Central memory CD8-positive, alpha-beta T cell (primary cell): ENCODE data around the gene NDUFA12.
"Not testable (repeated sequence)": the region's sequence is repeated elsewhere in the genome, so short reads cannot be mapped to it uniquely, and the experiment has no call there.

Experiments used
- ATAC-seq: fragments of 150-1000 bp; cut with Tn5 transposase; replicated peaks from 2 replicates; pipeline ENCODE4 v1.10.0; 2022; ENCODE audit warnings: mild to moderate bottlenecking, moderate FRiP score, moderate number of reproducible peaks; ENCODE audit not compliant: poor library complexity, severe bottlenecking; ENCODE audit errors: extremely low read depth
- DNase-seq, 2 donors: peaks; one replicate each; pipeline ENCODE4 v3.0.0; 2021; ENCODE audit warnings: low spot score in 2 of 2
- H3K27ac Mint-ChIP-seq: one replicate; pipeline ENCODE4 v1.8.0; 2022; ENCODE audit warnings: low read depth, mild to moderate bottlenecking, moderate library complexity, mixed read lengths
- H3K27me3 Mint-ChIP-seq: one replicate; pipeline ENCODE4 v1.8.0; 2022; ENCODE audit warnings: mixed read lengths
- H3K36me3 Mint-ChIP-seq: one replicate; pipeline ENCODE4 v1.8.0; 2022; ENCODE audit warnings: mild to moderate bottlenecking, moderate library complexity, mixed read lengths; ENCODE audit not compliant: insufficient read depth
- H3K4me1 Mint-ChIP-seq: one replicate; pipeline ENCODE4 v1.8.0; 2022; ENCODE audit warnings: mixed read lengths
- H3K4me3 Mint-ChIP-seq: one replicate; pipeline ENCODE4 v1.8.0; 2022; ENCODE audit warnings: mild to moderate bottlenecking, moderate library complexity, mixed read lengths
- H3K9me3 Mint-ChIP-seq: one replicate; pipeline ENCODE4 v1.8.0; 2022; ENCODE audit warnings: mixed read lengths

Gene NDUFA12

DNA sequence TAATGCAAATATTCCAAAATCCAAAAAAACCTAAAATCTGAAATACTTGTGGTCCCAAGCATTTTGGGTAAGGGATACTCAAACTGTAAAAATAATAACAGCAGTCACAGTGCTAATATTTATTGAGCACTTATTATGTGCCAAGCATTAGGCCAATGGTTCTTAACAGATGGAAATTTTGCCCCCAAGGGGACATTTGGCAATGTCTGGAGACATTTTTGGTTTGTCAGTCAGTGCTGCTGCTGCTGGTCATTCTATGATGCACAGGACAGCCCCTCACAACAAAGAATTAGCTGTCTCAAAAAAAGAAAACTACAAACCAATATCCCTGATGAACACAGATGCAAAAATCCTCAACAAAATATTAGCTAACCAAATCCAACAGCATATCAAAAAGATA is 5.8 kb downstream of the NDUFA12 start:
- Mint-ChIP-seq H3K4me3 (no peak overlapping the region), H3K36me3 (peaks cover 29% of the 10 kb centered on the region), H3K27ac (no peak overlapping the region), H3K4me1 (peaks cover 34% of the 10 kb centered on the region), H3K27me3 (no peaks in the 10 kb centered on the region), H3K9me3 (no peaks in the 10 kb centered on the region)
- ATAC-seq: no peak
- no peak for DNase-seq

DNA sequence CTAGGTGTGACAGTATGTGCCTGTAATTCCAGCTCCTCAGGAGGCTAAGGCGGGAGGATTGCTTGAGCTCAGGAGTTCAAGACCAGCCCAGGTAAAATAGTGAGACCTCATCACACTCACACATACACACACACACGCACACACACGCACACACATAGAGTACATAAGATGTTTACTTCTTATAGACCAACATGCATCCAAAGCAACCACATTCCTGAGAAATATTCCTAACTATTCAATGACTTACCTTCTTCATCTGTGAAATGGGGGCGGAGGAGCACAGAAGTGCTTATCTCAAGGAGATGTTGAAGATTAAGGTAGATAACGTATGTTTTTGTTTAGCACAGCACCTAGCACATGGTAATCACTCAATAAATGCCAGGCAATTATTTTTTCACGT is 6.4 kb downstream of the NDUFA12 start:
- Mint-ChIP-seq H3K4me3 (no peak overlapping the region), H3K36me3 (peaks cover 34% of the 10 kb centered on the region), H3K27ac (no peak overlapping the region), H3K9me3 (no peaks in the 10 kb centered on the region), H3K27me3 (no peaks in the 10 kb centered on the region), H3K4me1 (peaks cover 30% of the 10 kb centered on the region)
- DNase-seq (no peak), ATAC-seq (no peak)

DNA sequence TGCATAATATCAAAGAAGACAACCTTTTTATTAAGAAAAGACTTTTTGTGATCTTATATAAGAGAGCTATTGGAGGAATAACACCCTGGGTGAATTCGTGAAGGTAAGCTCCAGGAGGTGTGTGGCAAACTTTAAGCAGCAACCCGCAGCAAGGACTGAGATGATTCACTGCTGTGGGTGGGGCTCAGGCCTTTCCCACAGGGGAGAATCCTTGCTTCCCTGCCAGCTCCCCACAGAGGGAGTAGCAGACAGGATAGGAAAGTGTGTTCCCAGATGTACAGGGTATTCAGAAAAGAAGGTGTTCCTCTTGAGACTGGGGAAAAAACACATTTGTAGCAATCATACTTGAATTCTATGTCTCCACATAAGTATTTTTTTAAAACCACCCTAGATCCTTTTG is 9.2 kb downstream of the NDUFA12 start:
- Mint-ChIP-seq H3K4me1 (peaks cover 28% of the 10 kb centered on the region), H3K4me3 (no peak overlapping the region), H3K9me3 (no peaks in the 10 kb centered on the region), H3K27ac (peak overlapping the region; percentile 29), H3K36me3 (peaks cover 41% of the 10 kb centered on the region), H3K27me3 (no peaks in the 10 kb centered on the region)
- ATAC-seq: no peak
- no peak for DNase-seq

DNA sequence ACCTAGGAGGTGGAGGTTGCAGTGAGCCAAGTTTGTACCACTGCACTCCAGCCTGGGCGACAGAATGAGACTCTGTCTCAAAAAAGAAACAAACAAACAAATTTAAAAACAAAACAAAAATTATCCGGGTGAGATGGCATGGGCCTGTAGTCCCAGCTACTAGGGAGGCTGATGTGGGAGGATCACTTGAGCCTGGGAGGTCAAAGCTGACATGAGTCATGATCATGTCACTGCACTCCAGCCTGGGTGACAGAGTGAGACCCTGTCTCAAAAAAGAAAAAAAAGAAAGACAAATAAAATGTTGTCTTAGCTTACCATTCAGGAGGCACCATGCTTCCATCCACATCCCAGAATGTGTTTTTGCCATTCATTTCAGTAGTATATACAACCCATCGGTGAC is 9.6 kb downstream of the NDUFA12 start:
- H3K27me3 Mint-ChIP-seq, H3K4me3 Mint-ChIP-seq, DNase-seq, H3K9me3 Mint-ChIP-seq, ATAC-seq: not testable (repeated sequence)
- Mint-ChIP-seq H3K4me1 (peaks cover 28% of the 10 kb centered on the region), H3K36me3 (peaks cover 39% of the 10 kb centered on the region), H3K27ac (peak overlapping the region; percentile 29)

DNA sequence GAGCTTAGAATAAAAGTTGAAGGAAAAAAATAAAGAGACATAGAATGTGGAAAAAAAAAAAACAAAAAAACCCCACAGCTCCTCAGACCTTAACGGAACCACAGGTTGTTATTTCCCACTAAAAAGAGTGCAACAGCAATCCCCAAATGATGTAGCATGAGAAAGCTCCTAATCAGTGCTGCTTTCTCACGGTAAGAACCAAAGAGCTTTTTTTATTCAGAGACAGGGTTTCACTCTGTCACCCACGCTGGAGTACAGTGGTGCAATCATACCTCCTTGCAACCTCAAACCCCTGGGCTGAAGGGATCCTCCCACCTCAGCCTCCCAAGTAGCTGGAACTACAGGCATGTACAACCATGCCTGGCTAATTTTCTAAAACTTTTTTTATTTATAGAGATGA is 13.3 kb downstream of the NDUFA12 start:
- Mint-ChIP-seq H3K27ac (peak overlapping the region; percentile 9), H3K4me1 (peaks cover 35% of the 10 kb centered on the region)
- no peak for ATAC-seq

DNA sequence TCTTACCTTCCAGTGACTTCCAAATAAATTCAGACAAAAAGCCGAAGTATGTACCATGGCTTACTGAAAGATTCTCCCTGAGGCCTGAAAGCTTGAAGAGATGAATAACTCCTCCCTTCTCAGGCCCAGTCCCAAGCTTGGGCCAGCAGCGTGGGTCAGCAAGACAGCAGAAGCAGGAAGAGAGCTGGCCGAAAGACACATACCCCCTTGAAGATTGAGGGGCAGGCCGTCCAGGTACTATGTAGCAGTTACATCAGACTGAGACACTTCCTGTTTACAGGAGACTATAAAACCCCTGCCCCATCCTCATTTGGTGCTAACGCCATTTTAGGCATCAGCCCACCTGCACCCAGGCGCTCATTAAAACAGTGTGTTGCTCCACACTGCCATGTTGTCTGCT is 15.0 kb downstream of the NDUFA12 start:
- Mint-ChIP-seq H3K27ac (peak overlapping the region; percentile 30), H3K4me1 (peaks cover 40% of the 10 kb centered on the region), H3K4me3 (peak overlapping the region; percentile 2), H3K27me3 (no peaks in the 10 kb centered on the region), H3K9me3 (no peaks in the 10 kb centered on the region), H3K36me3 (peaks cover 29% of the 10 kb centered on the region)
- ATAC-seq: no peak
- no peak for DNase-seq

More for the DNA sequence above, 13.3 kb downstream of the NDUFA12 start:
- no peaks in the 10 kb centered on the region for H3K9me3 Mint-ChIP-seq
- DNase-seq: no peak
- H3K27me3 Mint-ChIP-seq: no peaks in the 10 kb centered on the region
- no peak overlapping the region for H3K4me3 Mint-ChIP-seq
- H3K36me3 Mint-ChIP-seq: peaks cover 31% of the 10 kb centered on the region

DNA sequence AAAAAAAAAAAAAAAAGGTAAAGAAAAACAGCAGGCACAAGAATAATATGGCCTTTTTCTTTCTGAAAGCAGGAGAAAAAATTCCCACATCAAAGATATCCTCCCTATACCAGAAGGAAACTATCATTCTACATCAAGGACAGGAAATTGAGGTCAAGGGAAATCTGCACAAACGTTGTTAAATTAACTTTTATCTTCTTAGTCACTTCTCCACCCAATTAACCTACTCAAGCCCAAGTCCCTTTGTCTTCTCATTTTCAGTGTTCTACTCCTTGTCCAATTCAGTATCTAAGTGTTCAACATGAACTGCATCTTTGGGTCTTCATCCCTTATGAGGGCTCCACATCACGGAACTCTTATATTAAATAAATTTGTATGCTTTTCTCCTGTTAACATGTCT is 15.7 kb downstream of the NDUFA12 start:
- no peak overlapping the region for H3K4me3 Mint-ChIP-seq
- ATAC-seq (peak; percentile 24), DNase-seq (no peak)
- peaks cover 24% of the 10 kb centered on the region for H3K36me3 Mint-ChIP-seq
- H3K27me3 Mint-ChIP-seq: no peaks in the 10 kb centered on the region
- peak overlapping the region; percentile 13 for H3K27ac Mint-ChIP-seq
- peaks cover 45% of the 10 kb centered on the region for H3K4me1 Mint-ChIP-seq
- H3K9me3 Mint-ChIP-seq: no peaks in the 10 kb centered on the region

DNA sequence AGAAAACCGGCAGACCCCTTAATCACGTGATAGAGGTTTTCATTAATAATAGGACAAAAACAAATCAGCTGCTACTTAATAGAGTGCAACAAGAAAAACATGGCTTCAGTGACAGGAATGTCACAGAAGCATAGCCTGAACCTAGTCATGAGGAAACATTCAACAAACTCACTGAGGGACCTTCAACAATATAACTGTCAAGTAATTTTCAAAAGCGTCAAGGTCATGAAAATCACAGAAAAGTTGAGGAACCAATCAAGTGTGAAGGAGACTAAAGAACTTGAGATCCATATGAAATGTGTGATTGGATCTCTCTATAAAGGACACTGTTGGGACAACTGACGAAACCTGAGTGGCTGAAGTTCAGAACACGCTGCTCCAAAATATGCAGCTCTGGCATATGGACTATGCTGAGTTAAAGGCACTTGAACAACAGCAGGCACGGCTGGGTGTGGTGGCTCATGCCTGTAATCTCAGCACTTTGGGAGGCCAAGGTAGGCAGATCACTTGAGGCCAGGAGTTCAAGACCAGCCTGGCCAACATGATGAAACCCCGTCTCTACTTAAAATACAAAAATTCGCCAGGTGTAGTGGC is 16.3 kb downstream of the NDUFA12 start:
- Mint-ChIP-seq H3K36me3 (peaks cover 21% of the 10 kb centered on the region), H3K4me3 (no peak overlapping the region), H3K4me1 (peaks cover 50% of the 10 kb centered on the region)

DNA sequence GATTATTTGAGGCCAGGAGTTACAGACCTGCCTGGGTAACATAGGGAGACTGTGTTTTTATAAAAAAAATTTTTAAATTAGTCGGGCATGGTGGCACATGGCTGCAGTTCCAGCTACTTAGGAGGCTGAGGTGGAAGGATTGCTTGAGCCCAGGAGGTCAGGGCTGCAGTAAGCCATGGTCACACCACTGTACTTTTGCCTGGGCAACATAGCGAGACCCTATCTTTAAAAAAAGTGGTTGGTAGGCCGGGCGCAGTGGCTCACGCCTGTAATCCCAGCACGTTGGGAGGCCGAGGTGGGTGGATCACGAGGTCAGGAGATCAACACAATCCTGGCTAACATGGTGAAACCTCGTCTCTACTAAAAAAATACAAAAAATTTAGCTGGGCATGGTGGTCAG is 18.4 kb downstream of the NDUFA12 start:
- peaks cover 50% of the 10 kb centered on the region for H3K4me1 Mint-ChIP-seq
- peaks cover 14% of the 10 kb centered on the region for H3K36me3 Mint-ChIP-seq
- not testable (repeated sequence) for H3K27me3 Mint-ChIP-seq, H3K9me3 Mint-ChIP-seq, H3K27ac Mint-ChIP-seq, ATAC-seq, H3K4me3 Mint-ChIP-seq, DNase-seq

More for the DNA sequence above, 16.3 kb downstream of the NDUFA12 start:
- no peaks in the 10 kb centered on the region for H3K27me3 Mint-ChIP-seq
- ATAC-seq (no peak), DNase-seq (no peak)
- no peaks in the 10 kb centered on the region for H3K9me3 Mint-ChIP-seq
- H3K27ac Mint-ChIP-seq: peak overlapping the region; percentile 13

DNA sequence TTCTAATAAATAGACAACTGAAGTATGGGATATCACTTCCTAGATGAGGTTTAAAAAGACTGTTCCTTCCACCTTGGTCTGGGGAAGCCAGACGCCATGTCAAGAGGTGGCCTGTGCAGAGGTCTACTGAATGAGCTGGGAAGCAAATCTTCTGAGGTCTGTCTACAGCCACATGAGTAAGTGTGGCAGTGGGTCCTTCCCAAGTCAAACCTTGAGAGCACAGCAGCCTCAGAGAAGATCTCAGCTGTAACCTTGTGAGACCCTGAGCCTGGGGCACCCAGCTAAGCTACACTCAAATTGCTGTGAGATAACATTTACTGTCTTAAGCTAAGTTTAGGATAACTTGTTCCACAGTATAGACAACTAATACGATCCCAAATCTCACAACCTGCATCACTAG is 20.2 kb downstream of the NDUFA12 start:
- Mint-ChIP-seq H3K9me3 (no peaks in the 10 kb centered on the region), H3K4me3 (no peak overlapping the region), H3K27ac (no peak overlapping the region), H3K4me1 (peaks cover 40% of the 10 kb centered on the region), H3K27me3 (no peaks in the 10 kb centered on the region), H3K36me3 (peaks cover 10% of the 10 kb centered on the region)
- DNase-seq: no peak
- ATAC-seq: no peak

DNA sequence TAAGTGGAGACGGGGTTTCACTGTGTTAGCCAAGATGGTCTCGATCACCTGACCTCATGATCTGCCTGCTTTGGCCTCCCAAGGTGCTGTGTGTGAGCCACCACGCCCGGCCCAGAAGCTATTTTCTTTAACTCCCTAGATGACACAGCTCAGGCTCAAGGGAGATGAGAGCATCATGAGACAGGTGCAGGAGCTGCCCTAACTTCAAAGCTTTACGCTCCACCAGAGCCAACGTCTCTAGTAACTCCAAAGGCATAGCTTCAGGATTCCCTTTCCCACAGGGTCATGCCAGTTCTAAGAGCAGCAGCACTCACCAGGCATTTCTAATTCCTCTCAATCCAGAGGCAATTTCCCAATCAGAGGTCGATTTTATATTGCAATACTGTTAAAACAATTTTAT is 21.0 kb downstream of the NDUFA12 start:
- Mint-ChIP-seq H3K27me3 (no peaks in the 10 kb centered on the region), H3K4me1 (peaks cover 39% of the 10 kb centered on the region), H3K27ac (no peak overlapping the region), H3K36me3 (peaks cover 10% of the 10 kb centered on the region), H3K9me3 (no peaks in the 10 kb centered on the region), H3K4me3 (no peak overlapping the region)
- no peak for DNase-seq
- ATAC-seq: no peak

DNA sequence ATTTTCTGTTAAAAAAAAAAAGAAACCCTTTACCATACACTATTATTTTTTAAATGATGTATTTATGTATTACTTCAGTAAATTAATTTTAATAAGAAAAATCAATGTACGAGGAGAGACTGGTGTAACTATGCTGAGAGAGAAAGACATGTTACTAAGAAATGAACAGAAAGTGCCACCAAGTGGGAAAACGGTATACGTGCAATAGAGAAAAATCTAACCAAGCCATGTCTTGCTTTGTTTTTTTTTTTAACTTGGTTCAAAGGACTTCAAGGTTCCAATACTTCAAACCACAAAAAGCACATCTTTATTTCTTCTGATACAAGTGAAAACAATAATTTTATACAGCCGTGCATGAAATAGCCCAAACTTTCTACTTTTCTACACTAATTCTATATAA is 22.9 kb downstream of the NDUFA12 start:
- H3K4me1 Mint-ChIP-seq: peaks cover 35% of the 10 kb centered on the region

DNA sequence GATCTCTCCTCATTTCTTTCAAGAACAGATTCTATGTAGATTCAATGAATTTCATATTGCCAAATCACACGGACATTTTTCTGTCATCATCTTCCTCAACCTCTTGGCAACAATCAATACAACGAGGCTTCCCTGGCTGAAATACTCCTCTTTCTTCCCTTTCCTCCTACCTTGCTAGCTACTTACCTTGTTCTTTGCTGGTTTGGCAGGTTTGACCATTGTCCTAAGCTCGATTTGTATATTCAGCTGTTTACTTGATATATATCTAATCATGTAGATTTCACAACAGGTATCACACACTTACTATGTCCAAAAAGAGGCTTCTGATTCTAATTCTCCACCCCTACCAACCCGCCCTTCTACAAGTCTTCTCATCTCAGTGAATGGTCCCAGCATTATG is 23.6 kb downstream of the NDUFA12 start:
- Mint-ChIP-seq H3K36me3 (peaks cover 10% of the 10 kb centered on the region), H3K27me3 (no peaks in the 10 kb centered on the region), H3K27ac (no peak overlapping the region), H3K9me3 (no peaks in the 10 kb centered on the region), H3K4me1 (peaks cover 35% of the 10 kb centered on the region), H3K4me3 (no peak overlapping the region)
- ATAC-seq: no peak
- no peak for DNase-seq

More for the DNA sequence above, 22.9 kb downstream of the NDUFA12 start:
- Mint-ChIP-seq H3K4me3 (no peak overlapping the region), H3K27me3 (no peaks in the 10 kb centered on the region), H3K27ac (no peak overlapping the region), H3K9me3 (no peaks in the 10 kb centered on the region), H3K36me3 (peaks cover 10% of the 10 kb centered on the region)
- DNase-seq (no peak), ATAC-seq (no peak)
